Activated gamma-delta T cell treated with Interleukin-2 at 50 U/mL for 16 hours (primary cell): ENCODE data around the gene KRT82.
"Not testable (repeated sequence)": the region's sequence is repeated elsewhere in the genome, so short reads cannot be mapped to it uniquely, and the experiment has no call there.

ENCODE experiments used
- DNase-seq: peaks from one replicate; pipeline ENCODE4 v3.0.0-alpha.2; 2020

Gene KRT82

GRCh38 chr12:52434760-52435530 lies 28.8 kb upstream of the KRT82 start:
- no peak for DNase-seq

GRCh38 chr12:52434081-52434733 lies 28.1 kb upstream of the KRT82 start, which contains the start of gene KRT75:
Gene KRT75, minus strand, starts transcription at chr12:52434371. Its CDS starts 67 bp downstream, at chr12:52434304.
- no peak for DNase-seq

GRCh38 chr12:52433501-52434080 lies 27.5 kb upstream of the KRT82 start:
- no peak for DNase-seq

GRCh38 chr12:52432559-52433207 lies 26.5 kb upstream of the KRT82 start:
- DNase-seq: no peak

- DNase-seq: no peak
Observed at GRCh38 chr12:52428121-52428520, 22.0 kb upstream of the KRT82 start.

- no peak for DNase-seq
Observed at GRCh38 chr12:52427083-52427482, 20.9 kb upstream of the KRT82 start.

- no peak for DNase-seq
Observed at GRCh38 chr12:52426034-52426433, 19.9 kb upstream of the KRT82 start.

GRCh38 chr12:52425466-52425865 lies 19.3 kb upstream of the KRT82 start:
- no peak for DNase-seq

GRCh38 chr12:52423661-52424500 lies 17.7 kb upstream of the KRT82 start:
- no peak for DNase-seq

GRCh38 chr12:52423035-52423434 lies 16.9 kb upstream of the KRT82 start:
- no peak for DNase-seq

GRCh38 chr12:52419656-52420055 lies 13.5 kb upstream of the KRT82 start:
- no peak for DNase-seq

GRCh38 chr12:52418576-52419110 lies 12.5 kb upstream of the KRT82 start:
- DNase-seq: no peak

- no peak for DNase-seq
Observed at GRCh38 chr12:52417740-52418139, 11.6 kb upstream of the KRT82 start.

GRCh38 chr12:52416795-52417194 lies 10.7 kb upstream of the KRT82 start:
- no peak for DNase-seq

- no peak for DNase-seq
Observed at GRCh38 chr12:52415870-52416750, 10.0 kb upstream of the KRT82 start.

GRCh38 chr12:52414936-52415335 lies 8.8 kb upstream of the KRT82 start:
- DNase-seq: no peak

- DNase-seq: no peak
Observed at GRCh38 chr12:52413782-52414345, 7.7 kb upstream of the KRT82 start.

- no peak for DNase-seq
Observed at GRCh38 chr12:52413202-52413601, 7.1 kb upstream of the KRT82 start.

GRCh38 chr12:52411815-52412214 lies 5.7 kb upstream of the KRT82 start:
- no peak for DNase-seq

GRCh38 chr12:52410589-52411248 lies 4.6 kb upstream of the KRT82 start:
- DNase-seq: not testable (repeated sequence)
